Fibroblast of skin of right biceps (primary cell): Measurements from ENCODE around the gene AIF1L.

Experiments used
- DNase-seq: peaks from one replicate; pipeline ENCODE4 v3.0.0-alpha.2; 2013

Gene AIF1L

GRCh38 chr9:131096269-131097125 is at the start of gene AIF1L:
AIF1L (plus strand) TSS chr9:131096531; CDS start chr9:131096630, 99 bp downstream.
- no peak for DNase-seq

GRCh38 chr9:131046581-131047202 is 49.6 kb upstream of the AIF1L start:
- DNase-seq, result peak; percentile 60

DNA sequence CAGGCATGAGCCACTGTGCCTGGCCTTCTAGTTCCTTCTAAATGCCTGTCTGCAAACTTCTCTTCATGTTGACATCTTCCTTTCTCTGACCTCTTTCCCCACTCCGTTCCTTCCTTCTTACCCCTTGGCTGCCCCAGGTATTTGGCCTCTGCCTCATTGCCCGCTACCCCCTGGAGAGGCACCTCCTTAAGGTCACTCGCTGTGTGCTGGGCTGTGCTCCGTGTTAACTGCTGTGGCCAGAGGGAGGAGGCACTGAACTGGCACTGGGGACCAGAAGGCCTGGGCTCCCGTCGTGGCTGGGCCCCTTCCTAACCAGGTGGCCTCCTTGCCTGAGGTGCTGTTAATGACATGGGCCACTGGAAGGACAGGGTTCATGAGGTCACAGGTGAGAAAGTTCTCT is 48.0 kb upstream of the AIF1L start:
- DNase-seq, result no peak

DNA sequence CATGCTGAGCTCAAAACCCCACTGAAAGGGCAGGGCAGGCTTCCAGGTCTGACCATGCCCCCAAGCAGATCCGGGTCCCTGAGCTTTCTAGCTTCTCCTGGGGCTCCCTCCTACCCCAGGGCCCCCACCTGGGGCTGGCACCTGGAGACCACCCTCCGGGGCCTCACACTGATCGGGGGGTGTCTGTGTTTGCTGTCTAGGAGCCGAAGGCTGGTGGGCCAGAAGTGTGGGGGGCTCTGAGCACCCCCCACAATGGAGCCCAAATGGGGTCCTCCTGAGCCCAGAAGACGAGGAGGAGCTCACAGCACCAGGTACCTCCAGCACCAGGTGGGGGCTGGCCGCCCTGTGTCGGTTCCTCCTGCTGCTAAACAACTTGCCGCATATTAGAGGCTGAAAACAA is 47.5 kb upstream of the AIF1L start:
- DNase-seq, result no peak

GRCh38 chr9:131049829-131050715 is 46.3 kb upstream of the AIF1L start:
- no peak for DNase-seq

- DNase-seq, result no peak
Measured at GRCh38 chr9:131050831-131051230, 45.5 kb upstream of the AIF1L start.

DNA sequence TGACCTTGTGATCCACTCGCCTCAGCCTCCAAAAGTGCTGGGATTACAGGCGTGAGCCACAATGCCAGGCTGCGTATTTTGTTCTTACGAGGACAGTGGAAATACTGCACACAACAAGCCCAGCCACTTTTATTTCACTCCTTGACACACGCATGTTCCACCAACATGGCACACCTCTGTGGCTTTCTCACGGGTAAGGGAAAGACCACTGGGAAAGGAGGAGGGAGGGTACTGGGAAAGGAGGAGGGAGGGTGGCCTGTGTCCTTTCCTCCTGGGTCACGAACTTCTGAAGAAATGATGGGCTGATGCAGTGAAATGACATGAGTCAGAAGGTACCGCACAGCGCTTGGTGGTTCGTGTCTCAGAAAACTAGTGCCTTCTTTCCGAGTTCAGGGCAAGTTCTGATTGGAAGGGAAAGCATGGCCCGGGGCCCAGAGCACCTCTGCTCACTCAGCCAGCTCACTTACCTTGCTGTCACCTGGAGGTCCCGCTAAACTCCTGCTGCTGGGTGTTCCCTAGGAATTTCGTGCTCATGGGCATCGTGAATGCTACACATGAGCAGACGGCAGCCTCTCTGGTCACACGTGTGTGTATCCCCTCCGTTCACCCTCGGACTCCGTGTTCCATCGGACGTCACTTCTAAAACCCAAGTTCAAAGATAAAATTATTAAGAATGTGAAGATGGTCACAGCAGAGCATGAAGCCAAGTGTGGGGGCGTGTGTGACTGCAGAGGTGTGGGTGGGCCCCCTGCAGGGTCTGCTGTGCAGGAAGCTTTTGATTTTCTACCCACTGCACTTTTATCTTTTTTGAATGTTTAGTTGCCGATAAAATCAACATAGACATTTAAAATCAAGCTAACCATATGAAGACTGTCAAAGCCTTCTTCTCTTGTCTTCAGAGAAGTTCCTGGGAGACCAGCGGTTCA is 44.5 kb upstream of the AIF1L start:
- no peak for DNase-seq

DNA sequence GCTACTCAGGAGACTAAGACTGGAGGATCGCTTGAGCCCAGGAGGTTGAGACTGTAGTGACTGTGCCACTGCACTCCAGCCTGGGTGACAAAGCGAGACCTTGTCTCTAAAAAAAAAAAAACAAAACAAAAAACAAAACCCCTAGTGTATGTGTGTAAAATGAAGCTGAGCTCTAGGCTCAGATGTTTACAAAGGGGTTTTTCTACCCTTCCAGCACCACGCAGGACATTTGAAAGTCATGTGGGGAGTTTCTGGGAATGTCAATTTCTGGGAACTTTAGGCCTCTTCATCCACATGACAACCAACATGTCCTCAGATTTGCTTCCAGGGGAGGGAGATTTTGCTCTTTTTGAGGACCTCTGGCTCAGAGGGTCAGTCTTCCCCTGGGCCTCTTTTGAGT is 42.4 kb upstream of the AIF1L start:
- no peak for DNase-seq

DNA sequence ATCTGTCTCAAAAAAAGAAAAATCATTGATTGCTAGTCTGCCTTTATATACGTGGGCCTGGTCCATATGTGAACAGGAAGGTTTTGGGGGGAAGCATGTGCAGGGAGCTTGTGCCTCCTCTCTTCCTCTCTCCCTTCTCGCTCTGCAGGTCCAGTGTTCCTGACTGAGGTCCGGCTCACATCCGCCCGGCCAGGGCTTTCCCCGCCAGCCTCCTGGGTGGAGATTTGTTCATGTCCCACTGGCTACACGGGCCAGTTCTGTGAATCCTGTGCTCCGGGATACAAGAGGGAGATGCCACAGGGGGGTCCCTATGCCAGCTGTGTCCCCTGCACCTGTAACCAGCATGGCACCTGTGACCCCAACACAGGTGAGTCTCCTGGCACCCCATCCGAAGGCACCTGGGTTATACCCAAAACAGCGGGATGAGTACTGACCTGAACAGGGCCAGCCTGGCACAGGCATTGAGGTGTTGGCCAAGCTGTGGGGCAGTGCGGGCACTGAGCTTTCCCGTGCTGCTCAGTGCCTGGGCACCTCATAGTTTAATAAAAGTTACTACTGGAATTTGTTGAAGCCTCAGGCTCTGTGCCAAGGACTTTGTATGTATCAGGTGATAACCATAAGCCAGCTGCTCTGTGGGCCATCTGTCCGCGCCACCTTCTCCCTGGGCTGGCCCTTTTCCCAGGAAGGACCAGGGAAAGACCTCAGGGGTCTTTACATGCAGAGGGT is 39.4 kb upstream of the AIF1L start:
- DNase-seq, result no peak

GRCh38 chr9:131060900-131061630 is 35.3 kb upstream of the AIF1L start:
- no peak for DNase-seq

GRCh38 chr9:131062969-131063368 is 33.4 kb upstream of the AIF1L start:
- DNase-seq, result no peak

DNA sequence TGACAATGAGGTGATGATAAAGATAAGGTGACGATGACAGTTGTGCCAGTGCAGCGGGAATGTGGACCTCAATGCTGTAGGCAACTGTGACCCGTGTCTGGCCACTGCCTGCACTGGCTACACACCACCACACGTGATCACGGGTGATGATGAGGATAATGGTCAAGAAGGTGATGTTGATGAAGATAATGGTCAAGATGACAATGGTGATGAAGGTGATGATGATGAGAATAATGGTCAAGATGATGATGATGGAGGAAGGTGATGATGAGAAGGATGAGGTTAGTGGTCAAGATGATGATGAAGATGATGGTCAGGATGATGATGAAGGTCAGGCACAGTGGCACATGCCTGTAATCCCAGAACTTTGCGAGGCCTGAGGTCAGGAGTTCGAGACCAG is 30.7 kb upstream of the AIF1L start:
- no peak for DNase-seq

GRCh38 chr9:131067625-131068024 is 28.7 kb upstream of the AIF1L start:
- DNase-seq, result no peak

GRCh38 chr9:131068076-131068816 is 28.1 kb upstream of the AIF1L start:
- no peak for DNase-seq

DNA sequence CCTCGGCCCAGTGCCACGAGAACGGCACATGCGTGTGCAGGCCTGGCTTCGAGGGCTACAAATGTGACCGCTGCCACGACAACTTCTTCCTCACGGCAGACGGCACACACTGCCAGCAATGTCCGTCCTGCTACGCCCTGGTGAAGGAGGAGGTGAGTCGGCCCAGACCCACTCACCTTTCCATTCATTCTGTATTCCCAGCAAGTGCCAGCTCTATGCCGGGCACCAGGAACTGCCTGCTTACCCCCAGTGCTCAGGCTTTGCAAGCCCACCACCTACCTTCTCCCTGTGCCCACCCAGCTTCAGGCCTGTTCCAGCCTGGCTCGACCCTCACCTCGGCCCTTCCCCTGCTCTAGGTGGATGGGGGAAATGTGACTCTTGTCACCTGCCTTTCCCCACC is 26.6 kb upstream of the AIF1L start:
- DNase-seq, result no peak

DNA sequence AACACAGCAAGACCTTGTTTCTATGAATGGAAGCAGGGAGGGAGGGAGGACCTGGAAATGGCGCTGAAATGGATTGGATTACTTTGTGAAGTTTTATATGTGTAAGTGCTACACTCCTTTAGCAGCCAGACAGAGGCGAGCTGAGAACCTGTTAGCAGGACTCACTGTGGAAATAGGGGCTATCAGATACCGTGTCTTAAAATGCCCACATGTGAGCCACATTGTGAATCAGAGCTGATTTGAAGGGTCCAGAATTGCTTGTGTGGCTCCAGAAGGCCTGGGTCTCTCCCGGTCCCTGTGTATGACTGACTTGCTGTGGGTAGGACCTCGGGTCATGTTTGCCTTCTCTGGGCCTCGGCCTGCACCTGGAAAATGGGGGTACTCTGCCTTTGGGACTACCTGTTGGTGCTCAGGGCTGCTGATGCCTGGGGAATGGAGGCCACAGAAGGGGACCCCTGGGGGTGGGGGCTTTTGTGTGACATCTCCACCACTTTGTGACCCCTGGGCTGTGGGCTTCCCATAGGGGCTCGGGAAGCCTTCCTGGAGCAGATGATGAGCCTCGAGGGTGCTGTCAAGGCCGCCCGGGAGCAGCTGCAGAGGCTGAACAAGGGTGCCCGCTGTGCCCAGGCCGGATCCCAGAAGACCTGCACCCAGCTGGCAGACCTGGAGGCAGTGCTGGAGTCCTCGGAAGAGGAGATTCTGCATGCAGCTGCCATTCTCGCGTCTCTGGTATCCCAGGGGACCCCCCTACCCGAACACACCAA is 24.0 kb upstream of the AIF1L start:
- no peak for DNase-seq

DNA sequence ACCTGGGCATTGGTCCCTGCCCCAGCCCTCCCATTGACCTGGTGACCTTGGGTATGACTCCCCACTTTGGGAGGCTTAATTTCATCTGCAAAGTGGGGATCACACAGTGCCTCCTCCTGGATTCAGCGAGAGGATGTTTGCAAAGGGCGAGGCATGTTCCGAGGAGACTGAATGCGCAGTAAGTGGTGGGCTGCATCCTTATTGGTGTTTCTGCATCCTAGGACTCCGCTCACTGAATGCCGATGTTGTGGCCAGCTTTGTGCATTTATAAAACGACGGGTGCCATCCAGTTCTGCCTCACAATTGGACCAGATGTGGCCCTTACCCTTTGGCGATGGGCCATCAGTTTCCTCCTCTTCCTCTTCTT is 23.5 kb upstream of the AIF1L start:
- no peak for DNase-seq

GRCh38 chr9:131076347-131077195 is 19.8 kb upstream of the AIF1L start:
- DNase-seq, result no peak
